Fibroblast of lung (primary cell): ENCODE data around the gene NPM3. TPM values are rescaled to one million over a fixed set of nuclear protein-coding genes. Genes with fewer than 3 reads are reported as not detected.

Experiments
- DNase-seq, 2 donors: peaks; one replicate each; pipeline versions ENCODE4 v3.0.0 to v3.0.0-alpha.2; 2010; ENCODE audit warnings: low read depth in 2 of 2
- H2AFZ ChIP-seq: 2 replicates; pipeline ENCODE4 v1.5.1; 2012; ENCODE audit warnings: low read length, control low read depth, inconsistent platforms
- H3K27ac ChIP-seq: 2 replicates; pipeline ENCODE4 v1.5.1; 2011; ENCODE audit warnings: low read length, control low read depth; ENCODE audit not compliant: insufficient read depth
- H3K27me3 ChIP-seq: 2 replicates; pipeline ENCODE4 v1.5.1; 2011; ENCODE audit warnings: mild to moderate bottlenecking, low read length; ENCODE audit not compliant: control insufficient read depth, insufficient read depth
- H3K36me3 ChIP-seq: 2 replicates; pipeline ENCODE4 v1.5.1; 2011; ENCODE audit warnings: low read length; ENCODE audit not compliant: control insufficient read depth, insufficient read depth
- H3K4me1 ChIP-seq: 2 replicates; pipeline ENCODE4 v1.5.1; 2011; ENCODE audit warnings: low read length; ENCODE audit not compliant: control insufficient read depth, insufficient read depth; ENCODE audit errors: extremely low read depth
- H3K4me2 ChIP-seq: 2 replicates; pipeline ENCODE4 v1.5.1; 2011; ENCODE audit warnings: low read length, control low read depth; ENCODE audit not compliant: insufficient read depth; ENCODE audit errors: extremely low read depth
- H3K4me3 ChIP-seq, 4 experiments: fragments of 200-600 bp in 1 of 4; sonication (generic) in 1 of 4; replicated peaks in 1 of 4; 2 replicates each; pipeline ENCODE4 v1.5.1; 2011 to 2016; ENCODE audit warnings: low read length in 4 of 4, low read depth in 3 of 4, mild to moderate bottlenecking in 3 of 4, control low read depth in 2 of 4, inconsistent platforms in 1 of 4, mixed read lengths in 1 of 4; ENCODE audit not compliant: insufficient read depth in 1 of 4; ENCODE audit errors: control extremely low read depth in 1 of 4
- H3K79me2 ChIP-seq: 2 replicates; pipeline ENCODE4 v1.5.1; 2012; ENCODE audit warnings: mild to moderate bottlenecking, low read length, inconsistent platforms; ENCODE audit not compliant: control insufficient read depth, insufficient read depth
- H3K9ac ChIP-seq: 2 replicates; pipeline ENCODE4 v1.5.1; 2011; ENCODE audit warnings: mild to moderate bottlenecking, low read length, control low read depth; ENCODE audit not compliant: insufficient read depth
- H3K9me3 ChIP-seq: 2 replicates; pipeline ENCODE4 v1.5.1; 2012; ENCODE audit warnings: low read depth, low read length; ENCODE audit not compliant: control insufficient read depth, insufficient read depth
- H4K20me1 ChIP-seq: 2 replicates; pipeline ENCODE4 v1.5.1; 2011; ENCODE audit warnings: low read length; ENCODE audit not compliant: control insufficient read depth, insufficient read depth; ENCODE audit errors: extremely low read depth
- CTCF ChIP-seq, 2 donors: IDR thresholded peaks in 1 of 2; conservative IDR thresholded peaks in 1 of 2; 1 replicate in 1 of 2; 2 replicates in 1 of 2; pipeline ENCODE4 v1.5.1; 2011 to 2012; ENCODE audit warnings: low read length in 2 of 2, control low read depth in 1 of 2, inconsistent platforms in 1 of 2, low read depth in 1 of 2, mild to moderate bottlenecking in 1 of 2
- EZH2 ChIP-seq: IDR thresholded peaks from 2 replicates; pipeline ENCODE4 v1.5.1; 2012; ENCODE audit warnings: low read length, control low read depth, mild to moderate bottlenecking; ENCODE audit errors: missing control alignments
- polyA plus RNA-seq, 2 donors: library from polyadenylated mRNA; depleted of rRNA in 1 of 2; stranded (reverse) in 1 of 2; unstranded in 1 of 2; fragments of >200 nt; gene quantifications; 2 replicates each; pipeline ENCODE4 v1.2.1, GENCODE V29; 2011 to 2012; ENCODE audit warnings: missing spikeins in 1 of 2
- total RNA-seq: library from RNA; depleted of rRNA; stranded (reverse); fragments of >200 nt; gene quantifications from 2 replicates; pipeline ENCODE4 v1.2.1, GENCODE V29; 2014

Gene NPM3
- total and polyA plus RNA-seq, 2 donors (not counting 1 experiment from before 2014, with no cell fraction given): 29.1 to 80.8 TPM

- H3K4me2 ChIP-seq: no peak overlapping the region
- no peak overlapping the region for H3K27ac ChIP-seq
- no peak overlapping the region for H3K4me3 ChIP-seq
- H3K9ac ChIP-seq: no peak overlapping the region
- no peak for DNase-seq
- H3K27me3 ChIP-seq: peaks cover 9% of the 10 kb centered on the region
- H3K79me2 ChIP-seq: no peaks in the 10 kb centered on the region
- H3K36me3 ChIP-seq: no peaks in the 10 kb centered on the region
- H2AFZ ChIP-seq: no peak overlapping the region
- H4K20me1 ChIP-seq: no peaks in the 10 kb centered on the region
- no peaks in the 10 kb centered on the region for H3K4me1 ChIP-seq
- no peaks in the 10 kb centered on the region for H3K9me3 ChIP-seq
- TF ChIP-seq CTCF (conservative IDR thresholded peaks at IDR 0.05 in 1 of 2, IDR thresholded peaks at IDR 0.05 in 1 of 2; ENCODE audit: low read depth in 1 of 2, low read length in 2 of 2) (no peak), EZH2 (no peak)
Measured at GRCh38 chr10:101741938-101742337, 41.3 kb downstream of the NPM3 start.

- Histone ChIP-seq H3K79me2 (no peaks in the 10 kb centered on the region), H3K9me3 (no peaks in the 10 kb centered on the region), H4K20me1 (no peaks in the 10 kb centered on the region), H3K27ac (no peak overlapping the region), H2AFZ (no peak overlapping the region), H3K4me1 (no peaks in the 10 kb centered on the region), H3K4me2 (no peak overlapping the region), H3K4me3 (no peak overlapping the region), H3K36me3 (no peaks in the 10 kb centered on the region), H3K9ac (no peak overlapping the region), H3K27me3 (peaks cover 9% of the 10 kb centered on the region)
- DNase-seq: no peak
- TF ChIP-seq CTCF (conservative IDR thresholded peaks at IDR 0.05 in 1 of 2, IDR thresholded peaks at IDR 0.05 in 1 of 2; ENCODE audit: low read depth in 1 of 2, low read length in 2 of 2) (no peak), EZH2 (no peak)
Measured at GRCh38 chr10:101736666-101737065, 46.6 kb downstream of the NPM3 start.

GRCh38 chr10:101732096-101732495, 51.1 kb downstream of the NPM3 start:
- H2AFZ ChIP-seq: no peak overlapping the region
- H3K36me3 ChIP-seq: no peaks in the 10 kb centered on the region
- H3K4me2 ChIP-seq: no peak overlapping the region
- H3K4me1 ChIP-seq: no peaks in the 10 kb centered on the region
- DNase-seq: no peak
- H3K4me3 ChIP-seq: no peak overlapping the region
- no peaks in the 10 kb centered on the region for H3K79me2 ChIP-seq
- H3K27me3 ChIP-seq: peaks cover 2% of the 10 kb centered on the region
- no peak for TF ChIP-seq EZH2
- no peak for TF ChIP-seq CTCF (conservative IDR thresholded peaks at IDR 0.05 in 1 of 2, IDR thresholded peaks at IDR 0.05 in 1 of 2; ENCODE audit: low read depth in 1 of 2, low read length in 2 of 2)
- no peak overlapping the region for H3K27ac ChIP-seq
- H4K20me1 ChIP-seq: no peaks in the 10 kb centered on the region
- no peak overlapping the region for H3K9ac ChIP-seq
- H3K9me3 ChIP-seq: no peaks in the 10 kb centered on the region

Other genes starting within 250 kb of the NPM3 start
- 12.3 and 15.7 TPM in 2 replicates for gene POLL, start 195.2 kb downstream of the NPM3 start, total RNA-seq
- gene POLL, start 195.2 kb downstream of the NPM3 start, polyA plus RNA-seq: 10.9 TPM in 2 replicates
- 23.9 and 34.4 TPM in 2 replicates for gene DPCD, start 195.1 kb downstream of the NPM3 start, total RNA-seq
- gene DPCD, start 195.1 kb downstream of the NPM3 start, polyA plus RNA-seq: 40.5 and 42.9 TPM in 2 replicates
- 52.9 and 60.8 TPM in 2 replicates for gene FBXW4, start 88.3 kb downstream of the NPM3 start, total RNA-seq
- 32.7 and 37.1 TPM in 2 replicates for gene FBXW4, start 88.3 kb downstream of the NPM3 start, polyA plus RNA-seq
- not detected in 2 replicates for gene FGF8, start 7.3 kb downstream of the NPM3 start, total RNA-seq
- gene FGF8, start 7.3 kb downstream of the NPM3 start, polyA plus RNA-seq: not detected in 2 replicates
- gene OGA, start 35.0 kb upstream of the NPM3 start, total RNA-seq: 108 and 193 TPM in 2 replicates
- gene OGA, start 35.0 kb upstream of the NPM3 start, polyA plus RNA-seq: 50.6 and 69.9 TPM in 2 replicates
- 0.77 and 1.8 TPM in 2 replicates for gene KCNIP2, start 60.4 kb upstream of the NPM3 start, total RNA-seq
- 0.16 and 0.37 TPM in 2 replicates for gene KCNIP2, start 60.4 kb upstream of the NPM3 start, polyA plus RNA-seq